HepG2 (cell line): ENCODE results near the gene MTHFD1L.

Experiments
- ZKSCAN1 ChIP-seq: fragments of 150-350 bp; IDR thresholded peaks from 2 replicates; pipeline ENCODE4 v1.6.1; 2014; ENCODE audit warnings: low read length
- TF ChIP-seq, protein P1 (sequence below): fragments of 450-650 bp; IDR thresholded peaks from 2 replicates; pipeline ENCODE4 v1.6.1; 2017; ENCODE audit warnings: mild to moderate bottlenecking
- TF ChIP-seq, protein P2 (sequence below): sonication (generic); formaldehyde crosslinking; IDR thresholded peaks from 2 replicates; pipeline ENCODE4 v1.5.0; 2020; ENCODE audit warnings: mild to moderate bottlenecking, missing genetic modification reagents, moderate library complexity

DNA sequence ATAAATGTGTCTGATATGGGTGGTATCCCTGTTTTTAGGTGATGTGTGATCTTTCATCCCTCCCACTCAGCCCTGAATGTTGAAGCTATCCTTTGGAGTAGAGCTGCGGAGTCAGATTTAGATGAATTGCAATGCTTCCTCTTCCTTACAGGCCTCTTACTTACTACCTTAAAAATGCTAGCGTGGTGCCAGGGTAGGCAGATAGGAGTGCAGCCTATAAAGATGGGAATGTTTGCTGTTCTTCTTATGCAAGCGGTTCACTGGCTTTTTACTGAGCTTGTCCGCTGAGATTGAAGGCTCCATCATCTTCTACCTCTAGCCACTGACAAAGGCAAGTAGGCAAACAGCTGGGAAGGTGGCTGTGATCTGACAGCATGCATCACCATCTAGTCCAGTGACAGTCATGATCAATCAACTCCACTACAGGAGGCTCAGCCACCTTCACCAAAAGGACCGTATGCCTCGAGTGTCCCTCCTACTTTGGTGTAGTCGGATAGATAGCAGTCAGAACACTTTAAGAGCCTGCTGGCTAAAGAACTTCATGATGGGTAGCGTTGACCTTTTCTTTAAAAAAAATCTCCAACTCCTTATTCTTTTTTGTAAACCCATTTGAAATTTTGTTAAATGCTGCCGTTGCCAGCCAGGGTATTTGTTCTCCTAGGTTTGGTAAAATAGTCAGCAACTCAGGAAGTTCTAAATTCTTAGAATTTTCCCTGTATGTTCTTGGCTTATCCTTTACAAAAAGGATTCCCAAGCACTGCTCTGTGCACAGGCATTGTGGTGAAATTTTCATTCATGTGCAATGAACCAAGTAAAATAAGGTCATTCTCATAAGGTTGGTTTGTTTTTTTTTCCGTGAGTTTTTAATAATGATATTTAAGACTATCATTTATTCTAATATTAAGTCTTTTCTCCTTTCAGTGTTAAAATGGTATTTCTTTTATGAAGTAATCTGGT, 169.6 kb downstream of the MTHFD1L start:
- TF ChIP-seq, protein P1, sequence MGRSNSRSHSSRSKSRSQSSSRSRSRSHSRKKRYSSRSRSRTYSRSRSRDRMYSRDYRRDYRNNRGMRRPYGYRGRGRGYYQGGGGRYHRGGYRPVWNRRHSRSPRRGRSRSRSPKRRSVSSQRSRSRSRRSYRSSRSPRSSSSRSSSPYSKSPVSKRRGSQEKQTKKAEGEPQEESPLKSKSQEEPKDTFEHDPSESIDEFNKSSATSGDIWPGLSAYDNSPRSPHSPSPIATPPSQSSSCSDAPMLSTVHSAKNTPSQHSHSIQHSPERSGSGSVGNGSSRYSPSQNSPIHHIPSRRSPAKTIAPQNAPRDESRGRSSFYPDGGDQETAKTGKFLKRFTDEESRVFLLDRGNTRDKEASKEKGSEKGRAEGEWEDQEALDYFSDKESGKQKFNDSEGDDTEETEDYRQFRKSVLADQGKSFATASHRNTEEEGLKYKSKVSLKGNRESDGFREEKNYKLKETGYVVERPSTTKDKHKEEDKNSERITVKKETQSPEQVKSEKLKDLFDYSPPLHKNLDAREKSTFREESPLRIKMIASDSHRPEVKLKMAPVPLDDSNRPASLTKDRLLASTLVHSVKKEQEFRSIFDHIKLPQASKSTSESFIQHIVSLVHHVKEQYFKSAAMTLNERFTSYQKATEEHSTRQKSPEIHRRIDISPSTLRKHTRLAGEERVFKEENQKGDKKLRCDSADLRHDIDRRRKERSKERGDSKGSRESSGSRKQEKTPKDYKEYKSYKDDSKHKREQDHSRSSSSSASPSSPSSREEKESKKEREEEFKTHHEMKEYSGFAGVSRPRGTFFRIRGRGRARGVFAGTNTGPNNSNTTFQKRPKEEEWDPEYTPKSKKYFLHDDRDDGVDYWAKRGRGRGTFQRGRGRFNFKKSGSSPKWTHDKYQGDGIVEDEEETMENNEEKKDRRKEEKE, result no peak
- TF ChIP-seq, protein P2, sequence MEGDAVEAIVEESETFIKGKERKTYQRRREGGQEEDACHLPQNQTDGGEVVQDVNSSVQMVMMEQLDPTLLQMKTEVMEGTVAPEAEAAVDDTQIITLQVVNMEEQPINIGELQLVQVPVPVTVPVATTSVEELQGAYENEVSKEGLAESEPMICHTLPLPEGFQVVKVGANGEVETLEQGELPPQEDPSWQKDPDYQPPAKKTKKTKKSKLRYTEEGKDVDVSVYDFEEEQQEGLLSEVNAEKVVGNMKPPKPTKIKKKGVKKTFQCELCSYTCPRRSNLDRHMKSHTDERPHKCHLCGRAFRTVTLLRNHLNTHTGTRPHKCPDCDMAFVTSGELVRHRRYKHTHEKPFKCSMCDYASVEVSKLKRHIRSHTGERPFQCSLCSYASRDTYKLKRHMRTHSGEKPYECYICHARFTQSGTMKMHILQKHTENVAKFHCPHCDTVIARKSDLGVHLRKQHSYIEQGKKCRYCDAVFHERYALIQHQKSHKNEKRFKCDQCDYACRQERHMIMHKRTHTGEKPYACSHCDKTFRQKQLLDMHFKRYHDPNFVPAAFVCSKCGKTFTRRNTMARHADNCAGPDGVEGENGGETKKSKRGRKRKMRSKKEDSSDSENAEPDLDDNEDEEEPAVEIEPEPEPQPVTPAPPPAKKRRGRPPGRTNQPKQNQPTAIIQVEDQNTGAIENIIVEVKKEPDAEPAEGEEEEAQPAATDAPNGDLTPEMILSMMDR, result no peak
- no peak for TF ChIP-seq ZKSCAN1
